HepG2 (cell line): Measurements from ENCODE around the gene IQCK. TPM values are rescaled to one million over a fixed set of nuclear protein-coding genes. Genes with fewer than 3 reads are reported as not detected.

Experiments
- ATAC-seq: fragments of 200-7000 bp; cut with Tn5 transposase; 3 replicates; pipeline ENCODE4 v1.9.1; 2020; ENCODE audit warnings: mild to moderate bottlenecking, moderate library complexity
- BruUV-seq: library from RNA; stranded (reverse); fragments of 400-500 nt; replicated peaks from 2 replicates; lab custom pipeline; 2021; lab: Mats Ljungman, UMichigan
- CTCF ChIA-PET: fragments of 300-600 bp; formaldehyde crosslinking; extraction: SDS; loops from one replicate; lab custom pipeline; 2021; ENCODE audit warnings: low total read pairs, inconsistent platforms, low intra/inter-chr PET ratio; lab: Yijun Ruan, JAX
- POLR2A ChIA-PET: fragments of 350-600 bp; sonication (Branson Sonifier 250); formaldehyde crosslinking; loops from one replicate; lab custom pipeline; 2020; ENCODE audit warnings: antibody characterized with exemption, inconsistent platforms; lab: Yijun Ruan, JAX
- DNase-seq: peaks from one replicate; pipeline ENCODE4 v3.0.0-alpha.2; 2015; ENCODE audit warnings: low spot score
- FAIRE-seq: peaks from 3 replicates; lab custom pipeline; 2011; peaks lifted over from hg19 to GRCh38; lab: Jason Lieb, UNC
- H2AFZ ChIP-seq: one replicate; pipeline ENCODE4 v1.6.1; 2011; ENCODE audit warnings: low read length, inconsistent platforms
- H3K27ac ChIP-seq: fragments of 300-600 bp; 3 replicates; pipeline ENCODE4 v1.8.0; 2011; ENCODE audit warnings: mixed run types, mild to moderate bottlenecking, mixed read lengths, low read length, inconsistent platforms; ENCODE audit not compliant: insufficient read depth; ENCODE audit errors: extremely low read length
- H3K27me3 ChIP-seq, 2 experiments: fragments of 200-600 bp in 1 of 2; 2 replicates in 1 of 2; 3 replicates in 1 of 2; pipeline versions ENCODE4 v1.6.0 to v1.8.0; 2011; ENCODE audit warnings: low read length in 2 of 2, mild to moderate bottlenecking in 2 of 2, moderate library complexity in 2 of 2, inconsistent platforms in 1 of 2; ENCODE audit not compliant: insufficient read depth in 2 of 2, control insufficient read depth in 1 of 2
- H3K36me3 ChIP-seq, 2 experiments: fragments of 200-600 bp in 1 of 2; replicated peaks in 1 of 2; 2 replicates in 1 of 2; 3 replicates in 1 of 2; pipeline versions ENCODE4 v1.5.1 to v1.8.0; 2011; ENCODE audit warnings: low read length in 2 of 2, inconsistent platforms in 1 of 2; ENCODE audit not compliant: insufficient read depth in 2 of 2, control insufficient read depth in 1 of 2
- H3K4me1 ChIP-seq: 2 replicates; pipeline ENCODE4 v1.5.1; 2012; ENCODE audit warnings: low read length, inconsistent platforms; ENCODE audit not compliant: insufficient read depth
- H3K4me2 ChIP-seq: 2 replicates; pipeline ENCODE4 v1.6.0; 2011; ENCODE audit warnings: low read depth, low read length, inconsistent platforms
- H3K4me3 ChIP-seq, 3 experiments: fragments of 200-600 bp in 1 of 3; sonication (generic), shearing (Covaris generic) in 1 of 3; replicated peaks in 1 of 3; 2 replicates each; pipeline ENCODE4 v1.5.1; 2011 to 2016; ENCODE audit warnings: low read length in 3 of 3, inconsistent platforms in 2 of 3, low read depth in 2 of 3, mild to moderate bottlenecking in 2 of 3, control low read depth in 1 of 3, mixed read lengths in 1 of 3; ENCODE audit not compliant: insufficient read depth in 1 of 3
- H3K79me2 ChIP-seq: one replicate; pipeline ENCODE4 v1.6.1; 2011; ENCODE audit warnings: low read length, inconsistent platforms; ENCODE audit not compliant: insufficient read depth
- H3K9ac ChIP-seq: 2 replicates; pipeline ENCODE4 v1.6.0; 2011; ENCODE audit warnings: mild to moderate bottlenecking, low read depth, low read length, inconsistent platforms; ENCODE audit not compliant: insufficient read depth
- H3K9me3 ChIP-seq: 2 replicates; pipeline ENCODE4 v1.5.1; 2012; ENCODE audit warnings: mild to moderate bottlenecking, low read length
- H4K20me1 ChIP-seq: 2 replicates; pipeline ENCODE4 v1.6.0; 2011; ENCODE audit warnings: inconsistent platforms, mild to moderate bottlenecking, low read length, moderate library complexity; ENCODE audit not compliant: insufficient read depth
- FOXP1 ChIP-seq, 2 experiments: fragments of 450-650 bp in 1 of 2; IDR thresholded peaks; 2 replicates each; pipeline ENCODE4 v1.6.1; 2017 to 2018; ENCODE audit warnings: antibody characterized with exemption in 1 of 2
- GFI1 ChIP-seq: sonication (generic); formaldehyde crosslinking; IDR thresholded peaks from 2 replicates; pipeline ENCODE4 v1.5.0; 2020; ENCODE audit warnings: missing genetic modification reagents, mild to moderate bottlenecking, borderline replicate concordance
- MIER3 ChIP-seq: IDR thresholded peaks from 2 replicates; pipeline ENCODE4 v1.6.1; 2016; ENCODE audit warnings: missing compliant biosample characterization, borderline replicate concordance
- NR2F1 ChIP-seq, 2 experiments: fragments of 450-650 bp in 1 of 2; formaldehyde crosslinking in 1 of 2; IDR thresholded peaks; 2 replicates each; pipeline versions ENCODE4 v1.5.0 to v1.6.1; 2016 to 2020; ENCODE audit warnings: mild to moderate bottlenecking in 1 of 2, missing compliant biosample characterization in 1 of 2, missing genetic modification reagents in 1 of 2, moderate library complexity in 1 of 2
- RARA ChIP-seq: IDR thresholded peaks from 2 replicates; pipeline ENCODE4 v1.6.1; 2016; ENCODE audit warnings: missing genetic modification reagents, missing compliant biosample characterization
- RCOR2 ChIP-seq: IDR thresholded peaks from 2 replicates; pipeline ENCODE4 v1.6.1; 2016; ENCODE audit warnings: missing biosample characterization, missing genetic modification reagents
- SRSF4 ChIP-seq: fragments of 200-400 bp; formaldehyde crosslinking; IDR thresholded peaks from one replicate; pipeline ENCODE4 v1.6.1; 2018; ENCODE audit warnings: mild to moderate bottlenecking, low read depth, low read length, moderate library complexity; ENCODE audit not compliant: poor library complexity, severe bottlenecking
- TFAP4 ChIP-seq: sonication (generic); IDR thresholded peaks from 2 replicates; pipeline ENCODE4 v1.6.1; 2016; ENCODE audit warnings: low read depth, borderline replicate concordance
- ZFP1 ChIP-seq: IDR thresholded peaks from 2 replicates; pipeline ENCODE4 v1.6.1; 2016
- ZNF124 ChIP-seq: sonication (generic); formaldehyde crosslinking; IDR thresholded peaks from 2 replicates; pipeline ENCODE4 v1.4.0; 2020; ENCODE audit warnings: missing genetic modification reagents
- ZNF136 ChIP-seq: sonication (generic); formaldehyde crosslinking; IDR thresholded peaks from 2 replicates; pipeline ENCODE4 v1.8.1; 2022; ENCODE audit warnings: low read depth, mild to moderate bottlenecking, moderate library complexity, missing genetic modification reagents
- ZNF138 ChIP-seq: sonication (generic); formaldehyde crosslinking; IDR thresholded peaks from 2 replicates; pipeline ENCODE4 v1.5.0; 2020; ENCODE audit warnings: mild to moderate bottlenecking, low read depth, missing genetic modification reagents
- ZNF275 ChIP-seq: sonication (generic); formaldehyde crosslinking; IDR thresholded peaks from 2 replicates; pipeline ENCODE4 v1.8.0; 2022; ENCODE audit warnings: missing genetic modification reagents, mild to moderate bottlenecking, inconsistent platforms, borderline replicate concordance
- ZNF552 ChIP-seq: sonication (generic); formaldehyde crosslinking; IDR thresholded peaks from 2 replicates; pipeline ENCODE4 v1.9.0; 2022; ENCODE audit warnings: missing genetic modification reagents, mild to moderate bottlenecking, borderline replicate concordance
- ZNF678 ChIP-seq: sonication (generic); formaldehyde crosslinking; IDR thresholded peaks from 2 replicates; pipeline ENCODE4 v1.4.0; 2020; ENCODE audit warnings: mild to moderate bottlenecking, missing genetic modification reagents
- ZNF891 ChIP-seq: sonication (generic); formaldehyde crosslinking; IDR thresholded peaks from 2 replicates; pipeline ENCODE4 v1.5.0; 2020; ENCODE audit warnings: mild to moderate bottlenecking, missing genetic modification reagents
- whole genome bisulfite sequencing: methylation state at CpG from one replicate; pipeline ENCODE4 v1.1.6; 2017; ENCODE audit warnings: low lambda C conversion rate; 5-methylcytosine and 5-hydroxymethylcytosine counted together
- in situ Hi-C: cut with HindIII; loops from 2 replicates; pipeline ENCODE4 v1.10.0; 2017; ENCODE audit warnings: low pct_unique_long_range_greater_than_20kb; ENCODE audit not compliant: extremely low pct_ligation_motif_present
- intact Hi-C: fragments of 100-400 bp; cut with micrococcal nuclease; formaldehyde crosslinking; loops from one replicate; pipeline ENCODE4 v1.10.0; 2022; ENCODE audit not compliant: unreplicated experiment
- polyA plus RNA-seq, 8 experiments: library from polyadenylated mRNA; depleted of rRNA in 3 of 8; stranded (reverse) in 7 of 8; unstranded in 1 of 8; fragments of >200 nt; fragmentation: Illumina TruSeq in 4 of 8; extraction: Trizol in 4 of 8; gene quantifications; 2 replicates each; pipeline versions ENCODE4 v1.2.1 to v1.2.3, GENCODE V29; 2011 to 2016; ENCODE audit warnings: low read depth in 4 of 8, missing spikeins in 1 of 8, mixed read lengths in 1 of 8; ENCODE audit not compliant: insufficient read depth in 1 of 8
- total RNA-seq, 5 experiments: library from RNA; depleted of rRNA; stranded (reverse); fragments of >200 nt; fragmentation: Illumina TruSeq; extraction: Trizol; gene quantifications; 2 replicates each; pipeline ENCODE4 v1.2.3, GENCODE V29; 2016; ENCODE audit warnings: low read depth in 1 of 5
- TF ChIP-seq, protein P1 (sequence below): IDR thresholded peaks from 2 replicates; pipeline ENCODE4 v1.6.1; 2016; ENCODE audit warnings: mild to moderate bottlenecking, missing biosample characterization, missing genetic modification reagents
- TF ChIP-seq, protein P2 (sequence below): sonication (generic); formaldehyde crosslinking; IDR thresholded peaks from 2 replicates; pipeline ENCODE4 v1.8.1; 2023; ENCODE audit warnings: mild to moderate bottlenecking, missing genetic modification reagents
- TF ChIP-seq, protein P3 (sequence below): sonication (generic); formaldehyde crosslinking; IDR thresholded peaks from 2 replicates; pipeline ENCODE4 v1.8.1; 2023; ENCODE audit warnings: mild to moderate bottlenecking, inconsistent platforms, moderate library complexity, missing genetic modification reagents, borderline replicate concordance

Gene IQCK
- total and polyA plus RNA-seq, 2 of the 13 experiments (the other 11 are each of a cell fraction or from before 2014, with no cell fraction given), result 5.1 to 7.3 TPM

GRCh38 chr16:19882186-19882585, 164.1 kb downstream of the IQCK start (continued):
- TF ChIP-seq ZNF275 (CRISPR knock-in tag), result no peak
- TF ChIP-seq, protein P1, sequence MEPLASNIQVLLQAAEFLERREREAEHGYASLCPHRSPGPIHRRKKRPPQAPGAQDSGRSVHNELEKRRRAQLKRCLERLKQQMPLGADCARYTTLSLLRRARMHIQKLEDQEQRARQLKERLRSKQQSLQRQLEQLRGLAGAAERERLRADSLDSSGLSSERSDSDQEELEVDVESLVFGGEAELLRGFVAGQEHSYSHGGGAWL, result no peak
- no peak for TF ChIP-seq ZNF138 (CRISPR knock-in tag)
- TF ChIP-seq RCOR2 (CRISPR knock-in tag), result no peak
- TF ChIP-seq RARA, result no peak
- TF ChIP-seq ZNF678 (CRISPR knock-in tag), result no peak
- no peak for TF ChIP-seq GFI1 (CRISPR knock-in tag)
- no peak for TF ChIP-seq TFAP4
- TF ChIP-seq, protein P2, sequence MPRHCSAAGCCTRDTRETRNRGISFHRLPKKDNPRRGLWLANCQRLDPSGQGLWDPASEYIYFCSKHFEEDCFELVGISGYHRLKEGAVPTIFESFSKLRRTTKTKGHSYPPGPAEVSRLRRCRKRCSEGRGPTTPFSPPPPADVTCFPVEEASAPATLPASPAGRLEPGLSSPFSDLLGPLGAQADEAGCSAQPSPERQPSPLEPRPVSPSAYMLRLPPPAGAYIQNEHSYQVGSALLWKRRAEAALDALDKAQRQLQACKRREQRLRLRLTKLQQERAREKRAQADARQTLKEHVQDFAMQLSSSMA (CRISPR knock-in tag), result no peak

DNA sequence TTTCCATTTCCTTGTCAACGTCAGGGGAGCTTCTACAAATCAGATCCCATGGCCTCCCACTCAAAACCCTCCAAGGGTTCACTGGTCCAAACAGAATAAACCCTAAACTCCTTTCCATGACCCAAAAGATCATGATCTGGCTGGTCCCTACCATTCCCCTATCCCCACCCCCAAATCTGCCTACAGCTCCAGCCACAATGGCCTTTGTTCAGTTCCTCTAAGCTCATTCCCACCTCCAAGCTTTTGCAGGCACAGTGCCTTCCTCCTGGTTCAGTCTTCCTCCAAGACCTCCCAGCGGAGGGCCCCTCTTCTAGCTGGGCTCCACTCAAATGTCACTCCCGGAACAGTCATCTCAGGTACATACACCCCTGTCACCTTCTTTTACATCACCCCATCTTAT, 164.6 kb downstream of the IQCK start:
- Histone ChIP-seq H3K4me3 (no peak overlapping the region), H4K20me1 (no peaks in the 10 kb centered on the region; the same call in 1 of the 2 replicates), H3K27me3 (peaks cover 11 to 36% of the 10 kb centered on the region in 2 experiments), H3K9me3 (no peaks in the 10 kb centered on the region), H3K9ac (no peak overlapping the region), H3K36me3 (no peaks in the 10 kb centered on the region), H2AFZ (no peak overlapping the region), H3K4me1 (peaks cover 25% of the 10 kb centered on the region), H3K79me2 (no peaks in the 10 kb centered on the region), H3K4me2 (no peak overlapping the region), H3K27ac (no peak overlapping the region)
- DNase-seq (no peak), ATAC-seq (no peak), FAIRE-seq (peak; percentile 21)
- POLR2A ChIA-PET, result no interaction called here
- 48% methylated on average over 3 of the region's 3 CpGs for WGBS
- CTCF ChIA-PET, result no interaction called here
- BruUV-seq, result no TSS peak
- intact Hi-C loops (loop anchor here (5.0 kb wide), 1 partner anchor 180 kb away; no protein-coding TSS in a partner anchor), in situ Hi-C loops (no loop called here)
- TF ChIP-seq ZNF136 (CRISPR knock-in tag), result no peak
- TF ChIP-seq ZFP1 (CRISPR knock-in tag), result no peak
- no peak for TF ChIP-seq SRSF4
- TF ChIP-seq FOXP1 (IDR thresholded peaks at IDR 0.05), result no peak
- TF ChIP-seq FOXP1 (CRISPR knock-in tag; IDR thresholded peaks at IDR 0.05), result no peak
- TF ChIP-seq MIER3 (CRISPR knock-in tag), result no peak
- TF ChIP-seq NR2F1 (CRISPR knock-in tag; IDR thresholded peaks at IDR 0.05), result no peak
- no peak for TF ChIP-seq ZNF891
- no peak for TF ChIP-seq ZNF124
- TF ChIP-seq, protein P3, sequence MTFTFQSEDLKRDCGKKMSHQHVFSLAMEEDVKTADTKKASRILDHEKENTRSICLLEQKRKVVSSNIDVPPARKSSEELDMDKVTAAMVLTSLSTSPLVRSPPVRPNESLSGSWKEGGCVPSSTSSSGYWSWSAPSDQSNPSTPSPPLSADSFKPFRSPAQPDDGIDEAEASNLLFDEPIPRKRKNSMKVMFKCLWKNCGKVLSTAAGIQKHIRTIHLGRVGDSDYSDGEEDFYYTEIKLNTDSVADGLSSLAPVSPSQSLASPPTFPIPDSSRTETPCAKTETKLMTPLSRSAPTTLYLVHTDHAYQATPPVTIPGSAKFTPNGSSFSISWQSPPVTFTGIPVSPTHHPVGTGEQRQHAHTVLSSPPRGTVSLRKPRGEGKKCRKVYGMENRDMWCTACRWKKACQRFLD (CRISPR knock-in tag), result no peak
- TF ChIP-seq ZNF552 (CRISPR knock-in tag), result no peak
